CD4-positive, alpha-beta memory T cell (primary cell): Measurements from ENCODE around the gene STRA6. TPM values are rescaled to one million over a fixed set of nuclear protein-coding genes. Genes with fewer than 3 reads are reported as not detected.

Source experiments
- CTCF ChIA-PET: fragments of 350-600 bp; sonication (Branson Sonifier 250); formaldehyde crosslinking; loops from one replicate; lab custom pipeline; 2021; ENCODE audit warnings: inconsistent platforms; ENCODE audit not compliant: partially characterized antibody; lab: Charles Lee
- POLR2A ChIA-PET: fragments of 350-600 bp; sonication (Branson Sonifier 250); formaldehyde crosslinking; loops from one replicate; lab custom pipeline; 2021; ENCODE audit not compliant: partially characterized antibody; lab: Charles Lee
- DNase-seq, 5 donors: peaks; one replicate each; pipeline versions ENCODE4 v3.0.0 to v3.0.0-alpha.2; 2020 to 2022; ENCODE audit warnings: mixed read lengths in 1 of 5
- H3K27ac ChIP-seq: one replicate; pipeline ENCODE4 v1.7.0; 2013; ENCODE audit warnings: low read depth, low read length
- H3K27me3 ChIP-seq: 2 replicates; pipeline ENCODE4 v1.7.0; 2013; ENCODE audit warnings: mild to moderate bottlenecking, low read length, moderate library complexity; ENCODE audit not compliant: insufficient read depth
- H3K36me3 ChIP-seq: 2 replicates; pipeline ENCODE4 v1.7.0; 2013; ENCODE audit warnings: mild to moderate bottlenecking, low read length, moderate library complexity; ENCODE audit not compliant: insufficient read depth
- H3K4me1 ChIP-seq: 2 replicates; pipeline ENCODE4 v1.7.0; 2013; ENCODE audit warnings: mild to moderate bottlenecking, low read length, moderate library complexity; ENCODE audit not compliant: insufficient read depth
- H3K4me3 ChIP-seq, 2 donors: one replicate each; pipeline ENCODE4 v1.7.0; 2013; ENCODE audit warnings: low read length in 2 of 2, mild to moderate bottlenecking in 1 of 2
- H3K9me3 ChIP-seq, 2 donors: one replicate each; pipeline ENCODE4 v1.7.0; 2013; ENCODE audit warnings: low read length in 2 of 2, control low read depth in 1 of 2; ENCODE audit not compliant: control insufficient read depth in 1 of 2
- H3K27ac Mint-ChIP-seq, 7 donors: one replicate each; pipeline ENCODE4 v1.8.0; 2020 to 2021; ENCODE audit warnings: mixed read lengths in 7 of 7, mild to moderate bottlenecking in 6 of 7, inconsistent platforms in 3 of 7, moderate library complexity in 3 of 7
- H3K27me3 Mint-ChIP-seq, 2 donors: one replicate each; pipeline ENCODE4 v1.8.0; 2020 to 2021; ENCODE audit warnings: mixed read lengths in 2 of 2
- H3K36me3 Mint-ChIP-seq, 2 donors: one replicate each; pipeline ENCODE4 v1.8.0; 2020 to 2021; ENCODE audit warnings: mixed read lengths in 2 of 2, inconsistent platforms in 1 of 2, mild to moderate bottlenecking in 1 of 2
- H3K4me1 Mint-ChIP-seq, 4 donors: one replicate each; pipeline ENCODE4 v1.8.0; 2020 to 2021; ENCODE audit warnings: mixed read lengths in 4 of 4, mild to moderate bottlenecking in 1 of 4
- H3K4me3 Mint-ChIP-seq, 8 donors: one replicate each; pipeline ENCODE4 v1.8.0; 2020 to 2021; ENCODE audit warnings: mixed read lengths in 8 of 8, mild to moderate bottlenecking in 7 of 8, moderate library complexity in 6 of 8, inconsistent platforms in 3 of 8
- H3K9me3 Mint-ChIP-seq, 8 donors: one replicate each; pipeline ENCODE4 v1.8.0; 2020 to 2021; ENCODE audit warnings: mixed read lengths in 8 of 8, mild to moderate bottlenecking in 5 of 8, inconsistent platforms in 3 of 8, moderate library complexity in 1 of 8
- intact Hi-C: fragments of 100-400 bp; cut with micrococcal nuclease; formaldehyde crosslinking; loops from one replicate; pipeline ENCODE4 v1.15.1; 2023
- polyA plus RNA-seq, 2 donors: library from polyadenylated mRNA; unstranded; fragments of 300-500 nt; fragmentation: Illumina TruSeq; gene quantifications; one replicate each; pipeline ENCODE4 v1.2.3, GENCODE V29; 2021
- total RNA-seq, 2 experiments: library from RNA; stranded (reverse); gene quantifications; one replicate each; pipeline ENCODE4 v1.2.3, GENCODE V29; 2021

The STRA6 gene
- total and polyA plus RNA-seq, 4 experiments from 2014 or later = not detected

- Mint-ChIP-seq H3K36me3 (no peaks in the 10 kb centered on the region), H3K4me1 (no peaks in the 10 kb centered on the region), H3K27ac (no peak overlapping the region), H3K4me3 (no peak overlapping the region), H3K27me3 (peaks cover 11 to 12% of the 10 kb centered on the region in 2 donors), H3K9me3 (peaks cover 0 to 2% (median 0%) of the 10 kb centered on the region in 8 donors)
- no peak for DNase-seq
- Histone ChIP-seq H3K9me3 (no peaks in the 10 kb centered on the region), H3K27ac (no peak overlapping the region), H3K4me3 (no peak overlapping the region), H3K27me3 (no peaks in the 10 kb centered on the region), H3K36me3 (no peaks in the 10 kb centered on the region), H3K4me1 (no peaks in the 10 kb centered on the region)
- ChIA-PET CTCF (no interaction called here), POLR2A (no interaction called here)
- intact Hi-C loops = no loop called here
Observed at GRCh38 chr15:74209560-74209958, 7.0 kb upstream of the STRA6 start.

- intact Hi-C loops = no loop called here
- H3K27me3 Mint-ChIP-seq = peaks cover 11 to 12% of the 10 kb centered on the region in 2 donors
- H3K36me3 Mint-ChIP-seq = no peaks in the 10 kb centered on the region
- H3K4me3 Mint-ChIP-seq = no peak overlapping the region
- Histone ChIP-seq H3K27me3 (no peaks in the 10 kb centered on the region), H3K27ac (no peak overlapping the region), H3K36me3 (no peaks in the 10 kb centered on the region), H3K9me3 (no peaks in the 10 kb centered on the region), H3K4me1 (no peaks in the 10 kb centered on the region), H3K4me3 (no peak overlapping the region)
- ChIA-PET CTCF (no interaction called here), POLR2A (no interaction called here)
- no peak overlapping the region for H3K27ac Mint-ChIP-seq
- H3K4me1 Mint-ChIP-seq = no peaks in the 10 kb centered on the region
- peaks cover 0 to 2% (median 0%) of the 10 kb centered on the region in 8 donors for H3K9me3 Mint-ChIP-seq
- DNase-seq = no peak
Observed at GRCh38 chr15:74208901-74209559, 6.4 kb upstream of the STRA6 start.

- no peak overlapping the region for H3K27ac ChIP-seq
- no peaks in the 10 kb centered on the region for H3K36me3 Mint-ChIP-seq
- no peaks in the 10 kb centered on the region for H3K36me3 ChIP-seq
- H3K27me3 Mint-ChIP-seq = peaks cover 11 to 12% of the 10 kb centered on the region in 2 donors
- no peak for DNase-seq
- H3K4me1 ChIP-seq = no peaks in the 10 kb centered on the region
- H3K4me1 Mint-ChIP-seq = no peaks in the 10 kb centered on the region
- no peak overlapping the region for H3K27ac Mint-ChIP-seq
- ChIA-PET CTCF (no interaction called here), POLR2A (no interaction called here)
- H3K4me3 ChIP-seq = no peak overlapping the region
- peaks cover 0 to 2% (median 0%) of the 10 kb centered on the region in 8 donors for H3K9me3 Mint-ChIP-seq
- H3K27me3 ChIP-seq = no peaks in the 10 kb centered on the region
- H3K9me3 ChIP-seq = no peaks in the 10 kb centered on the region
- H3K4me3 Mint-ChIP-seq = no peak overlapping the region
- intact Hi-C loops = no loop called here
Observed at GRCh38 chr15:74208496-74208895, 5.9 kb upstream of the STRA6 start.

GRCh38 chr15:74207652-74208440 is 5.3 kb upstream of the STRA6 start:
- Histone ChIP-seq H3K9me3 (no peaks in the 10 kb centered on the region), H3K27me3 (no peaks in the 10 kb centered on the region), H3K4me3 (no peak overlapping the region), H3K36me3 (no peaks in the 10 kb centered on the region), H3K4me1 (no peaks in the 10 kb centered on the region), H3K27ac (no peak overlapping the region)
- Mint-ChIP-seq H3K27ac (no peak overlapping the region), H3K4me1 (no peaks in the 10 kb centered on the region), H3K4me3 (no peak overlapping the region), H3K9me3 (peaks cover 0 to 2% (median 0%) of the 10 kb centered on the region in 8 donors), H3K36me3 (no peaks in the 10 kb centered on the region), H3K27me3 (peaks cover 11 to 14% of the 10 kb centered on the region in 2 donors)
- intact Hi-C loops = no loop called here
- DNase-seq = no peak
- POLR2A ChIA-PET = no interaction called here
- CTCF ChIA-PET = no interaction called here

- ChIA-PET CTCF (no interaction called here), POLR2A (no interaction called here)
- Mint-ChIP-seq H3K4me3 (no peak overlapping the region), H3K4me1 (no peaks in the 10 kb centered on the region), H3K9me3 (peaks cover 0 to 2% (median 0%) of the 10 kb centered on the region in 8 donors), H3K27ac (no peak overlapping the region), H3K36me3 (no peaks in the 10 kb centered on the region), H3K27me3 (peaks cover 11 to 15% of the 10 kb centered on the region in 2 donors)
- Histone ChIP-seq H3K27me3 (no peaks in the 10 kb centered on the region), H3K4me1 (no peaks in the 10 kb centered on the region), H3K27ac (no peak overlapping the region), H3K4me3 (no peak overlapping the region), H3K9me3 (no peaks in the 10 kb centered on the region), H3K36me3 (no peaks in the 10 kb centered on the region)
- DNase-seq = no peak
- intact Hi-C loops = no loop called here
Observed at GRCh38 chr15:74206801-74207281, 4.3 kb upstream of the STRA6 start.

GRCh38 chr15:74205582-74205947 is 3.0 kb upstream of the STRA6 start:
- POLR2A ChIA-PET = no interaction called here
- no peak overlapping the region for H3K27ac ChIP-seq
- intact Hi-C loops = no loop called here
- Mint-ChIP-seq H3K9me3 (no peaks in the 10 kb centered on the region), H3K4me3 (no peak overlapping the region), H3K27ac (no peak overlapping the region), H3K27me3 (peaks cover 15 to 16% of the 10 kb centered on the region in 2 donors), H3K4me1 (no peaks in the 10 kb centered on the region), H3K36me3 (no peaks in the 10 kb centered on the region)
- no peaks in the 10 kb centered on the region for H3K27me3 ChIP-seq
- H3K9me3 ChIP-seq = no peaks in the 10 kb centered on the region
- no peaks in the 10 kb centered on the region for H3K4me1 ChIP-seq
- no peak overlapping the region for H3K4me3 ChIP-seq
- CTCF ChIA-PET = no interaction called here
- H3K36me3 ChIP-seq = no peaks in the 10 kb centered on the region
- no peak for DNase-seq

GRCh38 chr15:74203914-74204431 is 1.4 kb upstream of the STRA6 start:
- H3K9me3 ChIP-seq = no peaks in the 10 kb centered on the region
- H3K4me1 ChIP-seq = no peaks in the 10 kb centered on the region
- CTCF ChIA-PET = no interaction called here
- Mint-ChIP-seq H3K9me3 (no peaks in the 10 kb centered on the region), H3K27ac (no peak overlapping the region), H3K27me3 (peaks cover 16% of the 10 kb centered on the region in 2 donors), H3K4me3 (no peak overlapping the region), H3K36me3 (no peaks in the 10 kb centered on the region), H3K4me1 (no peaks in the 10 kb centered on the region)
- H3K27ac ChIP-seq = no peak overlapping the region
- no peak overlapping the region for H3K4me3 ChIP-seq
- H3K36me3 ChIP-seq = no peaks in the 10 kb centered on the region
- intact Hi-C loops = no loop called here
- POLR2A ChIA-PET = no interaction called here
- H3K27me3 ChIP-seq = no peaks in the 10 kb centered on the region
- DNase-seq = no peak
